H9 (cell line): ENCODE data around the gene EPB41L5. TPM values are rescaled to one million over a fixed set of nuclear protein-coding genes. Genes with fewer than 3 reads are reported as not detected.

ENCODE experiments used
- DNase-seq: peaks from one replicate; pipeline ENCODE4 v3.0.0-alpha.2; 2017
- H2AFZ ChIP-seq: one replicate; pipeline ENCODE4 v1.6.1; 2013; ENCODE audit warnings: mild to moderate bottlenecking, low read length, control low read depth, moderate library complexity
- H2AK5ac ChIP-seq: 2 replicates; pipeline ENCODE4 v1.6.1; 2013; ENCODE audit warnings: low read length, control low read depth, mixed read lengths; ENCODE audit not compliant: insufficient read length
- H2BK120ac ChIP-seq: one replicate; pipeline ENCODE4 v1.6.1; 2013; ENCODE audit warnings: low read depth, mild to moderate bottlenecking, low read length, control low read depth, inconsistent platforms; ENCODE audit not compliant: poor library complexity, severe bottlenecking
- H2BK12ac ChIP-seq: 2 replicates; pipeline ENCODE4 v1.6.1; 2013; ENCODE audit warnings: low read length, control low read depth, mixed read lengths, low read depth; ENCODE audit not compliant: insufficient read length
- H2BK15ac ChIP-seq: 2 replicates; pipeline ENCODE4 v1.6.1; 2013; ENCODE audit warnings: low read depth, low read length, control low read depth
- H2BK20ac ChIP-seq: one replicate; pipeline ENCODE4 v1.6.1; 2013; ENCODE audit warnings: low read depth, mild to moderate bottlenecking, low read length, control low read depth, inconsistent platforms; ENCODE audit not compliant: poor library complexity, severe bottlenecking
- H2BK5ac ChIP-seq: 2 replicates; pipeline ENCODE4 v1.6.1; 2013; ENCODE audit warnings: low read length, control low read depth, mixed read lengths; ENCODE audit not compliant: insufficient read length
- H3K14ac ChIP-seq: 2 replicates; pipeline ENCODE4 v1.6.1; 2013; ENCODE audit warnings: low read length, control low read depth; ENCODE audit not compliant: insufficient read depth
- H3K18ac ChIP-seq: 2 replicates; pipeline ENCODE4 v1.6.1; 2013; ENCODE audit warnings: low read depth, mild to moderate bottlenecking, mixed read lengths, low read length, control low read depth; ENCODE audit not compliant: insufficient read length
- H3K23ac ChIP-seq: 2 replicates; pipeline ENCODE4 v1.6.1; 2013; ENCODE audit warnings: low read length, control low read depth, mixed read lengths, low read depth; ENCODE audit not compliant: insufficient read length
- H3K23me2 ChIP-seq: 2 replicates; pipeline ENCODE4 v1.6.1; 2013; ENCODE audit warnings: low read depth, mild to moderate bottlenecking, mixed read lengths, low read length, control low read depth; ENCODE audit not compliant: insufficient read length, poor library complexity, severe bottlenecking
- H3K27ac ChIP-seq: 2 replicates; pipeline ENCODE4 v1.5.1; 2013; ENCODE audit warnings: low read length, control low read depth, mixed read lengths, low read depth; ENCODE audit not compliant: insufficient read length
- H3K27me3 ChIP-seq: 2 replicates; pipeline ENCODE4 v1.6.1; 2013; ENCODE audit warnings: low read length, control low read depth, inconsistent platforms; ENCODE audit not compliant: insufficient read depth
- H3K4ac ChIP-seq: 2 replicates; pipeline ENCODE4 v1.6.1; 2013; ENCODE audit warnings: low read depth, mild to moderate bottlenecking, control low read depth, inconsistent platforms, low read length, moderate library complexity
- H3K4me1 ChIP-seq: 2 replicates; pipeline ENCODE4 v1.6.1; 2013; ENCODE audit warnings: low read length, control low read depth, inconsistent platforms; ENCODE audit not compliant: insufficient read depth
- H3K4me2 ChIP-seq: 2 replicates; pipeline ENCODE4 v1.6.1; 2013; ENCODE audit warnings: low read length, control low read depth, mixed read lengths; ENCODE audit not compliant: insufficient read length, insufficient read depth
- H3K56ac ChIP-seq: 2 replicates; pipeline ENCODE4 v1.6.1; 2013; ENCODE audit warnings: low read depth, mild to moderate bottlenecking, mixed read lengths, low read length, control low read depth; ENCODE audit not compliant: insufficient read length
- H3K79me1 ChIP-seq: 2 replicates; pipeline ENCODE4 v1.6.1; 2013; ENCODE audit warnings: low read depth, mild to moderate bottlenecking, moderate library complexity, low read length, control low read depth, inconsistent platforms; ENCODE audit not compliant: insufficient read depth, poor library complexity, severe bottlenecking
- H3K79me2 ChIP-seq: 2 replicates; pipeline ENCODE4 v1.6.1; 2013; ENCODE audit warnings: low read length, control low read depth, inconsistent platforms; ENCODE audit not compliant: insufficient read depth
- H3K9ac ChIP-seq: 2 replicates; pipeline ENCODE4 v1.6.1; 2013; ENCODE audit warnings: low read length, control low read depth, mixed read lengths; ENCODE audit not compliant: insufficient read length; ENCODE audit errors: extremely low read depth
- H3K9me3 ChIP-seq: one replicate; pipeline ENCODE4 v1.6.1; 2013; ENCODE audit warnings: low read depth, low read length, inconsistent platforms; ENCODE audit not compliant: control insufficient read depth
- H3T11ph ChIP-seq: one replicate; pipeline ENCODE4 v1.6.1; 2013; ENCODE audit warnings: mild to moderate bottlenecking, low read length, control low read depth, inconsistent platforms
- H4K20me1 ChIP-seq: one replicate; pipeline ENCODE4 v1.6.1; 2013; ENCODE audit not compliant: control insufficient read depth, insufficient read length, insufficient read depth
- H4K5ac ChIP-seq: 2 replicates; pipeline ENCODE4 v1.6.1; 2013; ENCODE audit warnings: low read depth, mild to moderate bottlenecking, mixed read lengths, low read length, control low read depth; ENCODE audit not compliant: insufficient read length
- H4K8ac ChIP-seq: replicated peaks from 2 replicates; pipeline ENCODE4 v1.6.1; 2013; ENCODE audit warnings: low read length, control low read depth, mixed read lengths, low read depth; ENCODE audit not compliant: insufficient read length
- H4K91ac ChIP-seq: 2 replicates; pipeline ENCODE4 v1.6.1; 2013; ENCODE audit warnings: low read depth, mild to moderate bottlenecking, moderate library complexity, mixed read lengths, low read length, control low read depth; ENCODE audit not compliant: insufficient read length
- H3K27ac Mint-ChIP-seq, 3 experiments: 2 replicates in 2 of 3; 3 replicates in 1 of 3; pipeline ENCODE4 v1.8.0; 2020 to 2021; ENCODE audit warnings: mixed read lengths in 3 of 3, mild to moderate bottlenecking in 1 of 3, moderate library complexity in 1 of 3
- H3K27me3 Mint-ChIP-seq: 2 replicates; pipeline ENCODE4 v1.8.0; 2021; ENCODE audit warnings: low read depth, mild to moderate bottlenecking, moderate library complexity, mixed read lengths
- H3K36me3 Mint-ChIP-seq, 3 experiments: 2 replicates in 2 of 3; 3 replicates in 1 of 3; pipeline ENCODE4 v1.8.0; 2020 to 2021; ENCODE audit warnings: low read depth in 3 of 3, mixed read lengths in 3 of 3; ENCODE audit not compliant: insufficient read depth in 1 of 3
- H3K4me1 Mint-ChIP-seq, 2 experiments: 2 replicates each; pipeline ENCODE4 v1.8.0; 2020; ENCODE audit warnings: mixed read lengths in 2 of 2
- H3K4me3 Mint-ChIP-seq, 2 experiments: 2 replicates in 1 of 2; 3 replicates in 1 of 2; pipeline ENCODE4 v1.8.0; 2020 to 2021; ENCODE audit warnings: mild to moderate bottlenecking in 2 of 2, mixed read lengths in 2 of 2, moderate library complexity in 1 of 2
- H3K9me3 Mint-ChIP-seq, 2 experiments: 2 replicates in 1 of 2; 3 replicates in 1 of 2; pipeline ENCODE4 v1.8.0; 2020; ENCODE audit warnings: mild to moderate bottlenecking in 2 of 2, mixed read lengths in 2 of 2, moderate library complexity in 1 of 2
- CTCF ChIP-seq: fragments of 200-600 bp; sonication (generic); conservative IDR thresholded peaks from 3 replicates; pipeline ENCODE4 v1.8.0; 2021; ENCODE audit warnings: antibody characterized with exemption, mild to moderate bottlenecking
- WGBS: extraction: QIAGEN DNeasy Blood & Tissue Kit; methylation state at CpG from one replicate; pipeline ENCODE4 v1.1.7; 2013; ENCODE audit warnings: missing lambda C conversion rate, low lambda C conversion rate, mixed read lengths; ENCODE audit not compliant: insufficient read length; ENCODE audit errors: extremely low coverage; 5-methylcytosine and 5-hydroxymethylcytosine counted together
- total RNA-seq: library from RNA; stranded (reverse); gene quantifications from 2 replicates; pipeline ENCODE4 v1.2.1, GENCODE V29; 2021

Gene EPB41L5
- total RNA-seq, 1 experiment from 2014 or later, result 40.4 TPM

GRCh38 chr2:120218181-120218580 lies 205.3 kb downstream of the EPB41L5 start:
- Histone ChIP-seq H3K27me3 (peaks cover 5% of the 10 kb centered on the region; the same call in 1 of the 2 replicates), H3K79me1 (no peaks in the 10 kb centered on the region), H3K27ac (no peak overlapping the region), H4K8ac (no peak overlapping the region), H3K23me2 (no peaks in the 10 kb centered on the region), H2BK20ac (no peak overlapping the region), H3K9me3 (peaks cover 4% of the 10 kb centered on the region), H3K4ac (no peak overlapping the region), H3K18ac (no peak overlapping the region), H2BK15ac (no peak overlapping the region), H3K56ac (no peak overlapping the region), H2BK120ac (no peak overlapping the region), H3K4me2 (no peak overlapping the region), H2BK12ac (no peak overlapping the region), H2AFZ (no peak overlapping the region), H3K9ac (no peak overlapping the region), H3K14ac (no peak overlapping the region), H2AK5ac (no peak overlapping the region), H4K5ac (no peak overlapping the region), H3T11ph (no peak overlapping the region), H3K23ac (no peak overlapping the region), H4K91ac (no peak overlapping the region), H4K20me1 (peaks cover 5% of the 10 kb centered on the region), H2BK5ac (no peak overlapping the region), H3K4me1 (no peaks in the 10 kb centered on the region), H3K79me2 (no peaks in the 10 kb centered on the region; the same call in 1 of the 2 replicates)
- peaks cover 19 to 23% of the 10 kb centered on the region in 2 experiments for H3K4me1 Mint-ChIP-seq
- no peak for DNase-seq
- H3K27ac Mint-ChIP-seq, result no peak overlapping the region
- H3K27me3 Mint-ChIP-seq, result peaks cover 12% of the 10 kb centered on the region
- no peak overlapping the region for H3K4me3 Mint-ChIP-seq
- H3K9me3 Mint-ChIP-seq, result peaks cover 6 to 9% of the 10 kb centered on the region in 2 experiments
- no peak for TF ChIP-seq CTCF
- H3K36me3 Mint-ChIP-seq, result peaks cover 10 to 25% (median 23%) of the 10 kb centered on the region in 3 experiments
- no CpG with 5 or more reads among the region's 5 CpGs for WGBS
